Measurements from ENCODE around the gene HTR2B.

HTR2B gene

GRCh38 chr2:231161252-231161839 is 36.5 kb upstream of the HTR2B start:
- H3K9ac ChIP-seq (ENCODE audit: low read depth, low read length) = no peak overlapping the region
- no peak overlapping the region for H2AFZ ChIP-seq (ENCODE audit: low read depth, low read length)
- H3K27me3 ChIP-seq (ENCODE audit: insufficient read depth, low read length, poor library complexity) = no peaks in the 10 kb centered on the region
- H3K4me1 ChIP-seq (ENCODE audit: insufficient read depth, low read length) = no peaks in the 10 kb centered on the region
- peaks cover 84% of the 10 kb centered on the region for H3K36me3 ChIP-seq (ENCODE audit: insufficient read depth, low read length)
- DNase-seq = no peak
- no peak overlapping the region for H3K4me3 ChIP-seq (ENCODE audit: low read depth in 1 of 2, low read length in 2 of 2)
- no peak overlapping the region for H3K27ac ChIP-seq (ENCODE audit: low read length)
- ATAC-seq (ENCODE audit: insufficient read depth, low read depth) = no peak
- no peaks in the 10 kb centered on the region for H3K79me2 ChIP-seq (ENCODE audit: insufficient read depth, low read length)
- no peak for TF ChIP-seq EZH2 (IDR thresholded peaks at IDR 0.05; ENCODE audit: borderline replicate concordance, low read depth, low read length, severe bottlenecking)
- TF ChIP-seq CTCF (IDR thresholded peaks at IDR 0.05; ENCODE audit: borderline replicate concordance, extremely low read depth, low read length, poor library complexity, severe bottlenecking) = no peak
- no peak overlapping the region for H3K4me2 ChIP-seq (ENCODE audit: insufficient read depth, low read length)
- H3K9me3 ChIP-seq (ENCODE audit: insufficient read depth, low read length, severe bottlenecking) = no peaks in the 10 kb centered on the region
- H4K20me1 ChIP-seq (ENCODE audit: insufficient read depth, low read length) = no peaks in the 10 kb centered on the region

GRCh38 chr2:231160701-231161100 is 35.9 kb upstream of the HTR2B start:
- TF ChIP-seq CTCF (IDR thresholded peaks at IDR 0.05; ENCODE audit: borderline replicate concordance, extremely low read depth, low read length, poor library complexity, severe bottlenecking) (no peak), EZH2 (IDR thresholded peaks at IDR 0.05; ENCODE audit: borderline replicate concordance, low read depth, low read length, severe bottlenecking) (no peak)
- Histone ChIP-seq H2AFZ (ENCODE audit: low read depth, low read length) (no peak overlapping the region), H3K9me3 (ENCODE audit: insufficient read depth, low read length, severe bottlenecking) (no peaks in the 10 kb centered on the region), H4K20me1 (ENCODE audit: insufficient read depth, low read length) (no peaks in the 10 kb centered on the region), H3K27me3 (ENCODE audit: insufficient read depth, low read length, poor library complexity) (no peaks in the 10 kb centered on the region), H3K27ac (ENCODE audit: low read length) (no peak overlapping the region), H3K9ac (ENCODE audit: low read depth, low read length) (no peak overlapping the region), H3K4me1 (ENCODE audit: insufficient read depth, low read length) (no peaks in the 10 kb centered on the region), H3K79me2 (ENCODE audit: insufficient read depth, low read length) (no peaks in the 10 kb centered on the region), H3K4me3 (ENCODE audit: low read depth in 1 of 2, low read length in 2 of 2) (no peak overlapping the region), H3K36me3 (ENCODE audit: insufficient read depth, low read length) (peaks cover 78% of the 10 kb centered on the region), H3K4me2 (ENCODE audit: insufficient read depth, low read length) (no peak overlapping the region)
- no peak for DNase-seq
- no peak for ATAC-seq (ENCODE audit: insufficient read depth, low read depth)

GRCh38 chr2:231159306-231159705 is 34.5 kb upstream of the HTR2B start:
- no peak for ATAC-seq (ENCODE audit: insufficient read depth, low read depth)

More at GRCh38 chr2:231159306-231159705, 34.5 kb upstream of the HTR2B start:
- no peaks in the 10 kb centered on the region for H3K4me1 ChIP-seq (ENCODE audit: insufficient read depth, low read length)
- H3K4me2 ChIP-seq (ENCODE audit: insufficient read depth, low read length) = no peak overlapping the region
- no peaks in the 10 kb centered on the region for H3K9me3 ChIP-seq (ENCODE audit: insufficient read depth, low read length, severe bottlenecking)
- no peaks in the 10 kb centered on the region for H4K20me1 ChIP-seq (ENCODE audit: insufficient read depth, low read length)
- H3K36me3 ChIP-seq (ENCODE audit: insufficient read depth, low read length) = peaks cover 74% of the 10 kb centered on the region
- H3K4me3 ChIP-seq (ENCODE audit: low read depth in 1 of 2, low read length in 2 of 2) = no peak overlapping the region
- no peaks in the 10 kb centered on the region for H3K79me2 ChIP-seq (ENCODE audit: insufficient read depth, low read length)
- TF ChIP-seq EZH2 (IDR thresholded peaks at IDR 0.05; ENCODE audit: borderline replicate concordance, low read depth, low read length, severe bottlenecking) = no peak
- TF ChIP-seq CTCF (IDR thresholded peaks at IDR 0.05; ENCODE audit: borderline replicate concordance, extremely low read depth, low read length, poor library complexity, severe bottlenecking) = no peak
- no peak overlapping the region for H2AFZ ChIP-seq (ENCODE audit: low read depth, low read length)
- no peaks in the 10 kb centered on the region for H3K27me3 ChIP-seq (ENCODE audit: insufficient read depth, low read length, poor library complexity)
- DNase-seq = no peak
- no peak overlapping the region for H3K9ac ChIP-seq (ENCODE audit: low read depth, low read length)
- H3K27ac ChIP-seq (ENCODE audit: low read length) = no peak overlapping the region
